ENCODE results near the gene XDH.

The XDH gene

DNA sequence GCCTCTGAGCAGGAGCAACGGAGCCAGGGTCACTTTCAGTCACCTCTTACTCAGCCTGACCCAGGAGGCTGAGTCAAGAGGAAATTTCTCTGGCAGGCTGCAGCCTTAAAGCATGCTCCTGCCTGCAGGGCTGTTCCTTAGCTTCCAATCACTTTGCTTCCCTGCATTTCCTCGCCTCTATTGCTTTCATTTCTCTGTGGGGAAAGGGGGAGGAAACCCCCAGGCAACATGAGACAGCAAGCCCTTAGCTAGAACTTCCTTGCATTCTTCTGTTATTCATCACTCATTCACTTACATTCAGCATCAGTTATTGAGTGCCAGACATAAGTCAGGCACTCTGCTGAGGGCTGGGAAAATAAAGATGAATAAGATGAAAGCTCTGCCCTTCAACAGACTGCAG, 13.0 kb downstream of the XDH start:
- peak; percentile 99 for DNase-seq

- no peak for DNase-seq
Measured at GRCh38 chr2:31398881-31399280, 15.7 kb downstream of the XDH start.

DNA sequence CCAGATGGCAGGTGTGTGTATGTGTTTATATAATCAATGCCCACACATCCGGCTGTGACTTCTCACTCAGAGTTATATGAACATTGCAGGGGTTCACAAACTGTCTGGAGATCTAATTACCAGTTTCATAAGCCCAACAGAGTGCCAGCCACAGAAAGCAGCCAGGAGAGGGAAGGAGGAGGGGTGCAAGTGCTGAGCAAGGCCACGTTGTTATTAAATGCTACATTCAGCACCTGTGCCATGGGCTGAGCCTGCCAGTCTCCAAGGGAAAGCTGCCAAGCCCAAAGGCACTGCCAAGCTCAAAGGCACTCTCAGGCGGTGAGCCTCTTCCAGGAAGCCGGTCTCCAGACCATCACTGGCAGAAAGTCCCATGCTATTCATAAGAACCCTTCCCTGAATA, 17.4 kb downstream of the XDH start:
- DNase-seq, result no peak

- DNase-seq, result no peak
Measured at GRCh38 chr2:31390324-31390723, 24.2 kb downstream of the XDH start.

- DNase-seq, result peak; percentile 32
Measured at GRCh38 chr2:31388736-31389135, 25.8 kb downstream of the XDH start.

DNA sequence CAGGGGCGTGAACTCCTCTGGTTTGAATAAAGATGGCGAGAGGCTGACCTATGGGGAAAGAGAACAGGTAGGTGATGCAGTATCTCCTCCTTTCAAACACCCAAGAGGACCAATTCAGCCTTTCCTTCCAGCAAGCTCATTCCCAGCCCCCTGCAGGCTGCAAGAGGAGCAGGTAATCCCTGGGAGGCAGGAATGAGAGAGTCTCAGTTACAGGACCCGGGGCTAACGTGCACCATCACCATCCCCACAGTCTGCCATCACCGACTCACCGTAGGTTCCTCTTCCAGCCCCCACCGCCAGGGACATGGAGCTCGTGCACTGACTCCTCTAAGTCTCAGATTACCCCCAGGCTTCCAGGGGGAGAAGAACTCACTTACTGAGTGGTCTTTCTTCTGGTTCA, 26.7 kb downstream of the XDH start:
- DNase-seq, result peak; percentile 57

- peak; percentile 51 for DNase-seq
Measured at GRCh38 chr2:31386648-31387047, 27.9 kb downstream of the XDH start.

DNA sequence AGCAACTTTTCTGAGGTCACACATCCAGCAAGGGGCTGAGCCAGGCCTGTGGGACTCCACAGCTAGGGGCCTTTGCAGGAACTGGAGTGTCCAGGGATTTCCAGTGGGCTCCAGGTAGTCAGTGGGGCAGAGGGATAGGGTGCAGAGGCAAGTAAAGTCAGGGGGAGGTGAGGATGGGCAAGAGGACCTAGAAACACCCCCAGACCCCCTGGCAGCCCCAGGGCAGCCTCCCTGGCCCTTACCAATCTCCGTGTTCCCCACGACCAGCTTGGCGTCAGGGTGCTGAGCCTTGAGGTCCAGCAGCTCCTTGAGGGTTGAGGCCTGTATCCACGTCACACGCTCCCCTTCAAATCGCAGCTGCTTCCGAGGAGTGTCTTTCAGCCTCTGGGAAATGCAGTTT, 28.4 kb downstream of the XDH start:
- no peak for DNase-seq

- no peak for DNase-seq
Measured at GRCh38 chr2:31384771-31385276, 29.7 kb downstream of the XDH start.

DNA sequence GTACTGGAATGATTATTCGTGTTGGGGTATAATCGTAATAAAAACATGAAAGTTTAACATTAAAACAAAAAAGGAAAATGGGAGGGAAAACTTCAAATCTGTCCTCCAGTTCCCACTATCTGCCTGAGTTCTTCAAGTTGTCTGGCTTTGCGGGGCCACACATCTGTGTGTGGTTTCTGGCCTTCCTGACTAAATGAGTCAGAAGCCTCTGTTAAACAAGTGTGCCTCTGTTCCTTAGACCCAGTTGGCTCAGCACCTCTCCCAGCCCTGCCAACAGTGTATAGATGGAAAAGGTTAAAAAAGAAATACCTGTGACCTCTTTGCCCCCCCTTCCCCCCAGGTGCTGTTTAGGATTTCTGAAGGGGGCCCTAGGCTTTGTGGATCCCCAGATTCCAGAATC, 30.2 kb downstream of the XDH start:
- peak; percentile 88 for DNase-seq

DNA sequence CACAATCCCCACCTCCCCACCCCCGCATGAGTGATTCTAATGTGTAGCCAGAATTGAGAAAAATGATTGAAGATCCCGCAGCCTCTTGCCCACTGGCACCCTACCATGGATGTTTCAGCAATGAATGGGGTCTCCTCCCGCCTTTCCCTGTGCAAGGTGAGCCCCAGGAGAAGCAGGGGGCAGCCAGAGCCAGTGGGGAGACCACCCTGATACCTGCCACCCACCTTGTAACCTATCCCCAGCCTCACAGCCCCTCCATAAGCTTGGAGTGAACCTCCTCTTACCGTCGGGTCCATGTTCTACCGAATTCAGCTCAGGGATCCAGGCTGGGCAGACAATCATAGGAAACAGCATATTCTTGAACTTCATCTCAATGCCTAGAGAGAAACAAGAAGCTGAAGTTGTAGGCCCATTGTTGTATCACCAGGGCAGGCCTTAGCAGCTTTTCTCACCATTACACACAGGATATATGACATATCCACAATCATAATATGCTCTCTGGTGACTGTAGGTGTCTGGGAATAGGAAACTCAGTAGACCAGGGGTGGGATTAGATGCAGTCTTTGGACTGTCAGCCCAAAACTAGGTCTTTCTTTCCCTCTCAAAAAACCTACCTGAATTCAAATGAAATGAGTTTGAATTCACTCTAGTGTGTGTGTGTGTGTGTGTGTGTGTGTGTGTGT, 30.9 kb downstream of the XDH start:
- DNase-seq, result peak; percentile 38

GRCh38 chr2:31382452-31383120, 32.0 kb downstream of the XDH start:
- peak; percentile 85 for DNase-seq

DNA sequence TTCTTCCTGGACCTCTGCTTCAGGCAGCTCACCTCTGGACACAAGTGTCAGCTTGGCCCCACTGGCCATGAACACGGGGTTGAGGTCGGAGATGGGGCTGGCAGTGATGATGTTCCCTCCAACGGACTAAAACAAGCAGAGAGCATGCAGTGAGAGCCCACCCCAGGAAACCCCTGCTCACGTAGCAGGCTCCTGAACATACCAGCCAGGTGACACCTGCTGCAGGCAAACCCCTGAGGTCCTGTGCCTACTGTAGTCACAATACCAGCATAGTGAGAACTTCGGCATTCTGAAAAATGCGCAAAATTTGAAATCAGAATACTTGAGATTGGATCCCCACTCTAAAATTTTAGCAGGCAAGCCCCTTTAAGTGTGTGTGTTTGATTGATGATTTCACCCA, 32.9 kb downstream of the XDH start:
- peak; percentile 43 for DNase-seq

DNA sequence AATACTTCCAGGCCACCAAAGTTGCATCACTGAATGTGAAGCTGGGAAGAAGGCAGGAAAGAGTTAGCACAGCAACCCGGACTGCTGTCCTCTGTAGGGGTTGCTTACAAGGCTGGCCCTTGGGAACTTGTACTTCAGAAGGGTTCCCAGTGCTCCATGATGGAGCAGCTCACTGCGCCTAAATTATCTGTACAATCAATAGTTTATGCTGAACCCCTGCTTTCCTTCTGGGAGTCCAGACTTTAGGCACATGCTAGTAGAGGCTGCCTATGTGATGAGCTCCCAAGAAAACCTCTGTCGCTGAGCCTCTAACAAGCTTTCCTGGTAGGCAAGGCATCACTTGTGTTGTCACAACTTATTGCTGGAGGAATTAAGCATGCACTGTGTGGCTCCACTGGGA, 34.3 kb downstream of the XDH start:
- no peak for DNase-seq

- no peak for DNase-seq
Measured at GRCh38 chr2:31379747-31380146, 34.8 kb downstream of the XDH start.

DNA sequence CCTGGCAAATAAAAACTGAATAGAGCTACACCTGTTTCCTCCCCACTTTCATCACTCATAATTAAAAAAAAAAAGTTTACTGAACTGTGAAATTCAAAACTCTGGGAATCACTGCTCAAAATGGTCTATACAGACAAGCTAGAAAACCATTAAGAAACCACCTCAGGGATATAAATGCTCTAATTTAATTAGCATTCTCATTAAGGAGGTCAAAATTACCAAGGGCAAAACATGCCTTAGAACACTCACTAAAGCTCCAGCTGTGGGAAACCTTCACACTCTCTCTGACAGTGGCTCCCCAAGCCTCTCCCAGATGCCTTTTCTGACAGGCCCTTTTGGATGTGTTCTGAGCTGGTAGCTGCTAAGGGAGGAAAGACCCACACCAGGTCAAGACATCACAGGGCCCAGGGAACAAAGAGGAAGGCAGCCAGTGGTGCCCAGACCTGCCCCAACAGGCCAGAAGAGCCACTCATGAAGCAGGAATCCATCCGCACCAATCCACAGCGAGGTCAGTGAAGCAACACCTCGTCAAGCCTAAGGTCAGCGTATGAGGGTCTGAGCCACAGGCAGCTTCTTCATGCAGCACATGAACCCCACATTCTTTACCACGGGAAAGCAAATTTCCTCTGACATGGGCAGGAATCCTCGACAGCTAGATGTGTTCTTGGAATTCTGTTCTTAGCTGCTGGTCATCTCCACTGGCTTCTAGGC, 35.6 kb downstream of the XDH start:
- DNase-seq, result peak; percentile 52

DNA sequence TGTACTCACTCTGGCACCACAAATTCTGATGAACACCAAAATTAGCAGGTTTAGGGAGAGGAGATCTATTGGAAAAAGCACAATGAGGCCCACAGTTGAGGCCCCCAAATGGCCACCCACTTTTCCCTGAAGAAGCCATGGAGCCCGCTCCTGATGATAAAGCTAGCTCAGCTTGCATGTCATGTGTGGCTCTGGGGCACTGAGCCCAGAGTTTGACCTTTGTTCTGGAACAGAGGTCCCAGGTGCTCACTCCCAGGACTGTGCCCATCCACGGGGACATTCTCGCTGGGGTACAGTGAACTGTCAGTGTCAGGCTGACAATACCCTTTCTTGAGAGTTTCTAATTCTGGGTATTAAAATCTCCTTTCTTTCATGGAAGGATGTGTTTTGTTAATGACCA, 36.2 kb downstream of the XDH start:
- no peak for DNase-seq

DNA sequence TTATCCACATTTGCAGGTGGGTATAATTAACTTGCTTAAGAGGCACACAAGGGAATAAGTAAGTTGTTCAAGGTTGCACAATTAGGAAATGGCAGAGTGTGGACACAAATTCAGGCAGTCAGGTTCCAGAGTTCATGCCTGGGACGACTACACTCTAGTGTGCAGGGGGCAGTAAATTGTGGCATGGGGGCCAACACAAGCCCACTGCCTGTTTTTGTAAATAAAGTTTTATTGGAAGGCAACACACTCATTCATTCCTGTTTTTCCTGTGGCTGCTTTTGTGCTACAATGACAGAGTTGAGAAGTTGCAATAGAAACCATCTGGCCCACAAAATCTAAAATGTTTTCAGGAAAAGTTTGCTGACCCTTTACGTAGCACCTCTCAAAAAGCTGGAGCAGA, 41.4 kb downstream of the XDH start:
- DNase-seq, result no peak

DNA sequence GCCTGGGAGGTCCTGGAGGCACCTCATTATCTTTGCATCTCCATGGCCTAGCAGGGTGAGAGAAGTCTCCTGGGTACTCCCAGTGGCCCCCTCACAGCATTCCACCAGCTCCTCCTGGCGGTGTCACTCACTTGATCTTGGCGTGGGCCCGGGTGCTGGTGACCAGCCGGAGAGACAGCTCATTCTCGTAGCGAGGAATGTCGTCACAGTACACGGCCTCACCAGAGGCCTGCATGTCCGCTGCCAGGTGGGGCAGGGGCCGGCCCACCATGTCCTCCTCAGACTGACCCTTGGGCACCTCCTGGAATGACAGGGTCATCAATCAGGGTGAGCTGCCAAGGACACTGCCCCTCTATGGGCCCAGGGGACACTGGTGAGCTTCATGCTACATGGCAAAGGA, 42.4 kb downstream of the XDH start:
- DNase-seq, result no peak

- no peak for DNase-seq
Measured at GRCh38 chr2:31371691-31372090, 42.9 kb downstream of the XDH start.

DNA sequence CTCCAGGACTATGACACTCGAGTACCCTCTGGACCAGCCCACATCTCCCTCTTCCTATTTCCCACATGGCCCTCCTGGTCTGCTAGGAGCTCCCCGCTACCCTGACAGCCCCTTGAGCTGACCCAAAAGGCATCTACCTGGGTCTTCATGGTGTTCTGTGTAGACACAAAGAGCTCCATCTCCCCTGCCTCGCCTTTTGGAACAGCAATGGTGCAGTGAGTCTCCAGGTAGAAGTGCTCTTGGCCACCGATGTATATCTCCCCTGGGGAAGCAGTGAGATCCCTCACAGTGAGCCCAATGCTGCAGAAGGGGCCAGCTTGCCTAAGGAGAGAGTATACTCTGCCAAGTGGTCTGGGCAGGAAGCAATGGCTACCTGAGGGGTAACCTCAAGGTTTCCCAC, 47.8 kb downstream of the XDH start:
- DNase-seq, result no peak

DNA sequence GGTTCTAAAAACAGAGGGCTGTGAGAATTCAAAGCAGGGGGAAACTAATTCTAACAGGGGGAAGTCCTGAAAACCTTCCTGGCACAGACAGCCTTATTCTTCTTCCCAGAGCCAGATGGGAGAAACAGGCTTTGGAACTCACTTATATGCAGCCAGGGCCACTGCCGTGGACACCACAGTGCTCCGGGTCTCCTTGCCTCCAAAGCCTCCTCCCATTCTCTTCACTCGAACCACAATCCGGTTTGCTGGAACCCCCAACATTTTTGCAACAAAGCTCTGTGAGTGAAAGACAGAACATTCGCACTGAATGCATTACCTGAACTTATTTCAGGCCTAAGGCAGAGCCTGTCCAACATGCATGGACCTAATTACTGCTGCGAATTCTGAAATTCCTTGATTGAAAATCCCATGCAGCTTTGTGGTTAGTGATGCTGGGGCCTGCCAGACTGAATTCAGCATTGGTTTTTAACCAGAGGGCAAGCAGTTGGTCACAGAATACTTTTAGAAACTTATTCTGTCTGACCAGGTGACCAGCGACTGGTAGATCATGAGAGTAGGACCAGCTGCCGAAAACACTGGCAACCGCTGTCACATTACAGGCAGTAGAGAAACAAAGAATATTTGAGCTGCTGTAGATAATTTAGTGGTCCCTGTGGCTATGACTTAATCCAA, 48.6 kb downstream of the XDH start:
- no peak for DNase-seq

DNA sequence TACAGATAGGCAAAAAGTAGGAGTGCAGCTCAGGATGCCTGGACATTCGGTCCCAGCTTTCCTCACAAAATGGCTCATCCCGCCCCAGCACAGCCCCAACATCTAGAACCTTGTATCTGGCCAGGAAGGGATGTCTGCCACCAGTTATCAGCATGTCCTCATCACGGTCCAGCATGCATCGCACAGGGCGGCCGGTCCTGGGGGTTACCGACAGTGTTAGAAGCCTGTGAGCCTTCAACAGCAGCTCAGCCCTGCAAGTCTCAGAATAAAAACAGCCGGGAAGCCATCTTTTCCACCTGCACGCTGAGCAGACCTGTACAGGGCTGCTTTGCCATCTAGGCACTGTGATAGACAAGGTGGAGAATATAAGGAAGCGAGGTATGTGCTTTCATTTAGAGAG, 49.2 kb downstream of the XDH start:
- DNase-seq, result no peak
